Measurements from ENCODE around the gene IGSF9B.
A peak's percentile ranks its signal among the peaks of the same experiment; 100 is the strongest.

DNA sequence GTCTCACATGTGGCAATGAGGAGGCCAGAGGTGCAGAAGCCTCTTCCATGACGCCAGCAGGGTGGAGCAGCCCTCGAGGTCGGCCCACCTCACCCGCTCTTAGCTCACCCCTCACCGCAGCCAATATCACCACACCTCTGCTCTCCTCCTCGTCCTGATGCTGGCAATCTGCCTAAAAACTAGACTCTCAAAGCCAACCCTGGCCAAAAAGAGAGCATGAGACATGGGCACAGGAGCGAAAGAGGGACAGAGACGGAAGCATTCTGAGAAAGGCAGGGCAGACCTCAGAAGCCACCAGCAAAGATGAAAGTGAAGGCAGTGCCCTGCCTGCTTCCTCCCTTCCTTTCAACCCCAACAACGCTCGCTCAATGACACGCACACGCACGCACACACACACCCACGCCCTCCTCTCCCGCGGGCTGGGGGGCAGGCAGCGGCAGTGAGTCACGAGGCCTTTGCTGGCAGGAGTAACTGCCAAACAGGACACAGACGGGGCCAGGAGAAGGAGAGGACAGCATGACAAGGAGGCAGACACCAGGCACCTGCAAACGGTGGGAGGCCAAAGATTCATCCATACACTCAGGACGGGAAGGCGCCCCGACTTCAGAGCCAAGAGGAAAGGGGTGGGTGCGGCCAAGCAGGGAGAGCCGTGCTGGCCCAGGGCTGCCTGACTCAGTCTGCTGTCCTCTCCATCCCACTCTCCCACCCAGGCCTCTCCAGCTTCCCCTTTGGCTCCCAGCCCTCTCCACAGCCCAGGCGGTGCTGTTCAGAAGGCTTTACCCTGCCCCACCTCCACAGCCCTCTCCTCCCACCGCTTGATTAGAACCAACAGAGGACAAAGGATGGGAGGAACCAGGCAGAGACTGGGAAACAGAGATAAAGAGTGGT, 11.4 kb downstream of the IGSF9B start:
- peak; percentile 69 to 74 for TF ChIP-seq POLR2AphosphoS5 (IDR thresholded peaks at IDR 0.05)
- no peak for TF ChIP-seq EP300 (IDR thresholded peaks at IDR 0.05)
- TF ChIP-seq, protein P1, sequence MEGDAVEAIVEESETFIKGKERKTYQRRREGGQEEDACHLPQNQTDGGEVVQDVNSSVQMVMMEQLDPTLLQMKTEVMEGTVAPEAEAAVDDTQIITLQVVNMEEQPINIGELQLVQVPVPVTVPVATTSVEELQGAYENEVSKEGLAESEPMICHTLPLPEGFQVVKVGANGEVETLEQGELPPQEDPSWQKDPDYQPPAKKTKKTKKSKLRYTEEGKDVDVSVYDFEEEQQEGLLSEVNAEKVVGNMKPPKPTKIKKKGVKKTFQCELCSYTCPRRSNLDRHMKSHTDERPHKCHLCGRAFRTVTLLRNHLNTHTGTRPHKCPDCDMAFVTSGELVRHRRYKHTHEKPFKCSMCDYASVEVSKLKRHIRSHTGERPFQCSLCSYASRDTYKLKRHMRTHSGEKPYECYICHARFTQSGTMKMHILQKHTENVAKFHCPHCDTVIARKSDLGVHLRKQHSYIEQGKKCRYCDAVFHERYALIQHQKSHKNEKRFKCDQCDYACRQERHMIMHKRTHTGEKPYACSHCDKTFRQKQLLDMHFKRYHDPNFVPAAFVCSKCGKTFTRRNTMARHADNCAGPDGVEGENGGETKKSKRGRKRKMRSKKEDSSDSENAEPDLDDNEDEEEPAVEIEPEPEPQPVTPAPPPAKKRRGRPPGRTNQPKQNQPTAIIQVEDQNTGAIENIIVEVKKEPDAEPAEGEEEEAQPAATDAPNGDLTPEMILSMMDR (IDR thresholded peaks at IDR 0.05): no peak
